K562 (cell line): ENCODE measurements around the gene CCP110. TPM values are rescaled to one million over a fixed set of nuclear protein-coding genes. Genes with fewer than 3 reads are reported as not detected.

Experiments
- BDP1 ChIP-seq: IDR thresholded peaks from 3 replicates; pipeline ENCODE4 v1.6.1; 2011; ENCODE audit not compliant: insufficient read length, insufficient read depth
- CHD7 ChIP-seq: fragments of 200-600 bp; sonication (generic); IDR thresholded peaks from one replicate; pipeline ENCODE4 v1.6.1; 2012; ENCODE audit warnings: mild to moderate bottlenecking, low read depth, low read length, inconsistent platforms
- DEAF1 ChIP-seq: fragments of 450-650 bp; formaldehyde crosslinking; IDR thresholded peaks from 2 replicates; pipeline ENCODE4 v1.4.0; 2020; ENCODE audit warnings: mild to moderate bottlenecking, moderate library complexity
- FOS ChIP-seq: IDR thresholded peaks from 3 replicates; pipeline ENCODE4 v1.6.1; 2011; ENCODE audit not compliant: insufficient read length; ENCODE audit errors: extremely low read depth
- FOXK1 ChIP-seq: sonication (generic); formaldehyde crosslinking; IDR thresholded peaks from 2 replicates; pipeline ENCODE4 v1.8.0; 2022; ENCODE audit warnings: missing genetic modification reagents, mild to moderate bottlenecking, borderline replicate concordance
- GATA2 ChIP-seq: sonication (generic); formaldehyde crosslinking; IDR thresholded peaks from 2 replicates; pipeline ENCODE4 v1.4.0; 2020; ENCODE audit warnings: mild to moderate bottlenecking, missing genetic modification reagents
- HDAC3 ChIP-seq: fragments of 450-650 bp; IDR thresholded peaks from 2 replicates; pipeline ENCODE4 v1.6.1; 2018; ENCODE audit warnings: borderline replicate concordance, mild to moderate bottlenecking, moderate library complexity; ENCODE audit not compliant: partially characterized antibody
- MBD1 ChIP-seq: fragments of 250-450 bp; sonication (Bioruptor Pico); IDR thresholded peaks from 2 replicates; pipeline ENCODE4 v1.8.0; 2022; ENCODE audit warnings: inconsistent platforms
- NCOA1 ChIP-seq: fragments of 450-650 bp; IDR thresholded peaks from 2 replicates; pipeline ENCODE4 v1.6.1; 2016; ENCODE audit warnings: low read depth
- PCBP2 ChIP-seq: fragments of 200-400 bp; formaldehyde crosslinking; IDR thresholded peaks from 2 replicates; pipeline ENCODE4 v1.6.1; 2018; ENCODE audit warnings: low read length, low read depth, mild to moderate bottlenecking, moderate library complexity; ENCODE audit not compliant: poor library complexity, severe bottlenecking
- SMAD4 ChIP-seq: fragments of 250-450 bp; sonication (Bioruptor Pico); conservative IDR thresholded peaks from 2 replicates; pipeline ENCODE4 v1.8.0; 2021; ENCODE audit warnings: inconsistent platforms, mild to moderate bottlenecking, moderate library complexity
- SRSF9 ChIP-seq: fragments of 200-400 bp; formaldehyde crosslinking; IDR thresholded peaks from 2 replicates; pipeline ENCODE4 v1.6.1; 2017; ENCODE audit warnings: low read depth, low read length, borderline replicate concordance
- ZNF354B ChIP-seq: fragments of 250-450 bp; sonication (Bioruptor Pico); IDR thresholded peaks from 2 replicates; pipeline ENCODE4 v1.4.0; 2020
- ZNF644 ChIP-seq: fragments of 200-800 bp; sonication (Bioruptor generic); IDR thresholded peaks from 2 replicates; pipeline ENCODE4 v1.6.1; 2016; ENCODE audit warnings: low read depth, missing genetic modification characterization, missing compliant biosample characterization
- polyA plus RNA-seq, 8 experiments: library from polyadenylated mRNA; depleted of rRNA in 4 of 8; stranded (reverse) in 5 of 8; unstranded in 3 of 8; fragments of >200 nt; fragmentation: Nextera tagmentation in 2 of 8; fragmentation: Illumina TruSeq in 1 of 8; extraction: Ambion mirVana in 2 of 8; extraction: Trizol in 1 of 8; gene quantifications; 2 replicates each; pipeline versions ENCODE4 v1.2.1 to v1.2.3, GENCODE V29; 2011 to 2014; ENCODE audit warnings: inconsistent platforms in 1 of 8, missing spikeins in 1 of 8
- total RNA-seq, 7 experiments: library from RNA; depleted of rRNA in 6 of 7; stranded (reverse); fragments of >200 nt in 6 of 7; fragmentation: Illumina TruSeq in 2 of 7; extraction: Trizol in 2 of 7; gene quantifications; 2 replicates each; pipeline versions ENCODE4 v1.2.1 to v1.2.3, GENCODE V29; 2011 to 2021; ENCODE audit warnings: low replicate concordance in 1 of 7

The CCP110 gene
- total and polyA plus RNA-seq, 9 of the 15 experiments (the other 6 are each of a cell fraction or from before 2014, with no cell fraction given) = 3.5 to 16.1 (median 12.1) TPM

- TF ChIP-seq CHD7 (no peak), PCBP2 (no peak), BDP1 (no peak), SRSF9 (no peak), GATA2 (peak; percentile 81), HDAC3 (peak; percentile 93), ZNF644 (tag) (peak; percentile 26; the same call in 1 of the 2 replicates), MBD1 (no peak), FOS (peak; percentile 49), NCOA1 (peak; percentile 81; the same call in 1 of the 2 replicates), FOXK1 (no peak), DEAF1 (CRISPR knock-in tag) (no peak), ZNF354B (CRISPR knock-in tag) (0 out of 2 replicates have a peak, but pooled peaks have one; percentile 33), SMAD4 (CRISPR knock-in tag) (peak; percentile 93)
Observed at GRCh38 chr16:19520861-19521331, 2.8 kb upstream of the CCP110 start (continued).
